ENCODE data around the gene COL6A3. TPM values are rescaled to one million over a fixed set of nuclear protein-coding genes. Genes with fewer than 3 reads are reported as not detected.

The COL6A3 gene
- total RNA-seq, 1 experiment from 2014 or later: 1.2 TPM

DNA sequence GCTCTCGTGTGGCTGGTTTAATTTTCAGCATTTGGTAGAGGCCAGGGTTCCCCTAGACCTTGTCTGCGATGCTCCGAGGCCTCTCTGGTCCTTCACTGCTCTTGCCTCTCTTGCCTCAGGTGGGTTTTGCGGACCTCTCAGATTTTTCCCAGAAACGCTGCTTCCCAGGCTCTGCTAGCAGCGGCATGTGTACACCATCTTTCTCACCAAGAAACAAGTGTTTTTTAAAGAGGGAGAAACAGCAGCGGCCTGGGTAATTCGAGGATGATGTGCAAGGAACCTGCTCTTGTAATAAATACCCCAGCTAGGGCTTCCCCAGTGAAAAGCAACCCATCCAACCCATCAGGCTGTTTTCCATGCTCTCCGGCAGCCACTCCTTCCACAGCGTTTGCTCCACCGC is 33.5 kb upstream of the COL6A3 start:
- Histone ChIP-seq H3K9ac (ENCODE audit: low read length) (no peak overlapping the region), H4K20me1 (ENCODE audit: insufficient read depth) (no peaks in the 10 kb centered on the region), H3K4me3 (replicated peaks in 1 of 2; ENCODE audit: low read depth in 1 of 2, low read length in 2 of 2) (no peak overlapping the region), H3K4me2 (ENCODE audit: low read length) (no peak overlapping the region), H3K79me2 (ENCODE audit: insufficient read depth, low read length) (no peaks in the 10 kb centered on the region), H3K27me3 (ENCODE audit: insufficient read depth, low read length) (0 out of 2 replicates have a peak, but pooled peaks cover 4% of the 10 kb centered on the region), H3K36me3 (ENCODE audit: control insufficient read depth in 1 of 2, insufficient read depth in 2 of 2, low read length in 2 of 2) (no peaks in the 10 kb centered on the region), H3K9me2 (ENCODE audit: insufficient read depth) (no peaks in the 10 kb centered on the region), H3K9me3 (ENCODE audit: control insufficient read depth in 1 of 2, insufficient read depth in 1 of 2, low read depth in 1 of 2, low read length in 2 of 2) (no peaks in the 10 kb centered on the region), H3K27ac (ENCODE audit: low read depth, low read length) (no peak overlapping the region), H2AFZ (ENCODE audit: low read depth, low read length, poor library complexity, severe bottlenecking) (no peak overlapping the region), H3K4me1 (ENCODE audit: control insufficient read depth in 1 of 2, insufficient read depth in 2 of 2, low read length in 2 of 2) (no peaks in the 10 kb centered on the region)
- CTCF ChIA-PET: no interaction called here
- POLR2A ChIA-PET: no interaction called here
- RAD21 ChIA-PET (ENCODE audit: low non-redundant PET in 1 of 2, low total read pairs in 2 of 2, uncharacterized antibody in 2 of 2, unreplicated experiment in 2 of 2): no interaction called here
- DNase-seq (ENCODE audit: low read depth, low spot score): no peak
- no TSS peak for BruUV-seq (replicated peaks)
- no peak for ATAC-seq
- intact Hi-C loops (cut with micrococcal nuclease): no loop called here
- TF ChIP-seq YY1 (IDR thresholded peaks at IDR 0.05; ENCODE audit: extremely low read depth, insufficient replicate concordance, low read depth, low read length): no peak
- TF ChIP-seq ZFX (IDR thresholded peaks at IDR 0.05): no peak
- TF ChIP-seq SP1 (IDR thresholded peaks at IDR 0.05; ENCODE audit: low read depth): no peak
- TF ChIP-seq, protein P1, sequence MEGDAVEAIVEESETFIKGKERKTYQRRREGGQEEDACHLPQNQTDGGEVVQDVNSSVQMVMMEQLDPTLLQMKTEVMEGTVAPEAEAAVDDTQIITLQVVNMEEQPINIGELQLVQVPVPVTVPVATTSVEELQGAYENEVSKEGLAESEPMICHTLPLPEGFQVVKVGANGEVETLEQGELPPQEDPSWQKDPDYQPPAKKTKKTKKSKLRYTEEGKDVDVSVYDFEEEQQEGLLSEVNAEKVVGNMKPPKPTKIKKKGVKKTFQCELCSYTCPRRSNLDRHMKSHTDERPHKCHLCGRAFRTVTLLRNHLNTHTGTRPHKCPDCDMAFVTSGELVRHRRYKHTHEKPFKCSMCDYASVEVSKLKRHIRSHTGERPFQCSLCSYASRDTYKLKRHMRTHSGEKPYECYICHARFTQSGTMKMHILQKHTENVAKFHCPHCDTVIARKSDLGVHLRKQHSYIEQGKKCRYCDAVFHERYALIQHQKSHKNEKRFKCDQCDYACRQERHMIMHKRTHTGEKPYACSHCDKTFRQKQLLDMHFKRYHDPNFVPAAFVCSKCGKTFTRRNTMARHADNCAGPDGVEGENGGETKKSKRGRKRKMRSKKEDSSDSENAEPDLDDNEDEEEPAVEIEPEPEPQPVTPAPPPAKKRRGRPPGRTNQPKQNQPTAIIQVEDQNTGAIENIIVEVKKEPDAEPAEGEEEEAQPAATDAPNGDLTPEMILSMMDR (IDR thresholded peaks at IDR 0.05 in 2 of 3, conservative IDR thresholded peaks at IDR 0.05 in 1 of 3; ENCODE audit: borderline replicate concordance in 1 of 3, insufficient read depth in 1 of 3, low read depth in 2 of 3, low read length in 2 of 3): no peak
- TF ChIP-seq EGR1 (IDR thresholded peaks at IDR 0.05; ENCODE audit: low read depth): no peak
- TF ChIP-seq CBX3 (IDR thresholded peaks at IDR 0.05; ENCODE audit: low read depth): no peak
- no peak for TF ChIP-seq SIN3A (IDR thresholded peaks at IDR 0.05; ENCODE audit: low read depth)
- TF ChIP-seq CEBPB (IDR thresholded peaks at IDR 0.05; ENCODE audit: low read depth): no peak

DNA sequence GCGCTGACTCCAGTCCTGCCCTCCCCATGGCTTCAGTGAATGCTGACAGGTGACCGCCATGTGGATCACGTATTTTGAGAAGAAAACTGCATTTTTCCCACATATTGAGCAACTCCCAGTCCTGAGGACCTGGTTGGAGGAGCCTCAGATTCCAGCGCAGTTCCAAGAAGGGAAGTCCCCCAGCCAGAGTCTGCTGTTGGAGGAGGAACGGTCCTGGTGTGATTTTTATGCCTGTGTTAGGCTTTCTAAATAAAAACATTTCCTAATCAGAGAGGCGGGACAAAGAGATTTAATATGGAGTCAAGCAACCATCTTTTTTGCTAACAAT is 32.3 kb upstream of the COL6A3 start:
- Histone ChIP-seq H3K27ac (ENCODE audit: low read depth, low read length) (no peak overlapping the region), H3K27me3 (ENCODE audit: insufficient read depth, low read length) (0 out of 2 replicates have a peak, but pooled peaks cover 13% of the 10 kb centered on the region), H3K9me3 (ENCODE audit: control insufficient read depth in 1 of 2, insufficient read depth in 1 of 2, low read depth in 1 of 2, low read length in 2 of 2) (no peaks in the 10 kb centered on the region), H3K36me3 (ENCODE audit: control insufficient read depth in 1 of 2, insufficient read depth in 2 of 2, low read length in 2 of 2) (no peaks in the 10 kb centered on the region), H3K4me2 (ENCODE audit: low read length) (no peak overlapping the region), H3K4me1 (ENCODE audit: control insufficient read depth in 1 of 2, insufficient read depth in 2 of 2, low read length in 2 of 2) (no peaks in the 10 kb centered on the region), H3K4me3 (replicated peaks in 1 of 2; ENCODE audit: low read depth in 1 of 2, low read length in 2 of 2) (no peak overlapping the region), H3K79me2 (ENCODE audit: insufficient read depth, low read length) (no peaks in the 10 kb centered on the region), H3K9me2 (ENCODE audit: insufficient read depth) (no peaks in the 10 kb centered on the region), H2AFZ (ENCODE audit: low read depth, low read length, poor library complexity, severe bottlenecking) (no peak overlapping the region), H3K9ac (ENCODE audit: low read length) (no peak overlapping the region), H4K20me1 (ENCODE audit: insufficient read depth) (no peaks in the 10 kb centered on the region)
- intact Hi-C loops (cut with micrococcal nuclease): no loop called here
- ChIA-PET POLR2A (no interaction called here), RAD21 (ENCODE audit: low non-redundant PET in 1 of 2, low total read pairs in 2 of 2, uncharacterized antibody in 2 of 2, unreplicated experiment in 2 of 2) (no interaction called here), CTCF (no interaction called here)
- ATAC-seq (no peak), DNase-seq (ENCODE audit: low read depth, low spot score) (no peak)
- no TSS peak for BruUV-seq (replicated peaks)
- no peak for TF ChIP-seq SP1 (IDR thresholded peaks at IDR 0.05; ENCODE audit: low read depth)
- TF ChIP-seq POLR2A (IDR thresholded peaks at IDR 0.05; ENCODE audit: borderline replicate concordance, extremely low read depth, insufficient read depth, insufficient read length): no peak
- TF ChIP-seq JUND (IDR thresholded peaks at IDR 0.05): no peak
- no peak for TF ChIP-seq CBX3 (IDR thresholded peaks at IDR 0.05; ENCODE audit: low read depth)
- TF ChIP-seq ZFX (IDR thresholded peaks at IDR 0.05): no peak
- TF ChIP-seq, protein P1 (IDR thresholded peaks at IDR 0.05 in 2 of 3, conservative IDR thresholded peaks at IDR 0.05 in 1 of 3; ENCODE audit: borderline replicate concordance in 1 of 3, insufficient read depth in 1 of 3, low read depth in 2 of 3, low read length in 2 of 3): no peak
- TF ChIP-seq, protein P2, sequence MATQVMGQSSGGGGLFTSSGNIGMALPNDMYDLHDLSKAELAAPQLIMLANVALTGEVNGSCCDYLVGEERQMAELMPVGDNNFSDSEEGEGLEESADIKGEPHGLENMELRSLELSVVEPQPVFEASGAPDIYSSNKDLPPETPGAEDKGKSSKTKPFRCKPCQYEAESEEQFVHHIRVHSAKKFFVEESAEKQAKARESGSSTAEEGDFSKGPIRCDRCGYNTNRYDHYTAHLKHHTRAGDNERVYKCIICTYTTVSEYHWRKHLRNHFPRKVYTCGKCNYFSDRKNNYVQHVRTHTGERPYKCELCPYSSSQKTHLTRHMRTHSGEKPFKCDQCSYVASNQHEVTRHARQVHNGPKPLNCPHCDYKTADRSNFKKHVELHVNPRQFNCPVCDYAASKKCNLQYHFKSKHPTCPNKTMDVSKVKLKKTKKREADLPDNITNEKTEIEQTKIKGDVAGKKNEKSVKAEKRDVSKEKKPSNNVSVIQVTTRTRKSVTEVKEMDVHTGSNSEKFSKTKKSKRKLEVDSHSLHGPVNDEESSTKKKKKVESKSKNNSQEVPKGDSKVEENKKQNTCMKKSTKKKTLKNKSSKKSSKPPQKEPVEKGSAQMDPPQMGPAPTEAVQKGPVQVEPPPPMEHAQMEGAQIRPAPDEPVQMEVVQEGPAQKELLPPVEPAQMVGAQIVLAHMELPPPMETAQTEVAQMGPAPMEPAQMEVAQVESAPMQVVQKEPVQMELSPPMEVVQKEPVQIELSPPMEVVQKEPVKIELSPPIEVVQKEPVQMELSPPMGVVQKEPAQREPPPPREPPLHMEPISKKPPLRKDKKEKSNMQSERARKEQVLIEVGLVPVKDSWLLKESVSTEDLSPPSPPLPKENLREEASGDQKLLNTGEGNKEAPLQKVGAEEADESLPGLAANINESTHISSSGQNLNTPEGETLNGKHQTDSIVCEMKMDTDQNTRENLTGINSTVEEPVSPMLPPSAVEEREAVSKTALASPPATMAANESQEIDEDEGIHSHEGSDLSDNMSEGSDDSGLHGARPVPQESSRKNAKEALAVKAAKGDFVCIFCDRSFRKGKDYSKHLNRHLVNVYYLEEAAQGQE (IDR thresholded peaks at IDR 0.05; ENCODE audit: low read depth): no peak
- TF ChIP-seq RAD21 (IDR thresholded peaks at IDR 0.05; ENCODE audit: low read depth): no peak
- no peak for TF ChIP-seq SIN3A (IDR thresholded peaks at IDR 0.05; ENCODE audit: low read depth)
- TF ChIP-seq EGR1 (IDR thresholded peaks at IDR 0.05; ENCODE audit: low read depth): no peak
- TF ChIP-seq POLR2AphosphoS5 (IDR thresholded peaks at IDR 0.05; ENCODE audit: low read depth, low read length): no peak
